K562 (cell line): ENCODE results near the gene PGM2. TPM values are rescaled to one million over a fixed set of nuclear protein-coding genes. Genes with fewer than 3 reads are reported as not detected.

ENCODE experiments used
- CCAR2 ChIP-seq: fragments of 200-400 bp; formaldehyde crosslinking; IDR thresholded peaks from 2 replicates; pipeline ENCODE4 v1.6.1; 2017; ENCODE audit warnings: mild to moderate bottlenecking, low read depth, low read length
- DPF2 ChIP-seq: fragments of 450-650 bp; IDR thresholded peaks from 2 replicates; pipeline ENCODE4 v1.6.1; 2016
- GTF3C2 ChIP-seq: IDR thresholded peaks from 3 replicates; pipeline ENCODE4 v1.6.1; 2011; ENCODE audit warnings: borderline replicate concordance, mild to moderate bottlenecking, moderate library complexity; ENCODE audit not compliant: insufficient read length; ENCODE audit errors: extremely low read depth
- HBP1 ChIP-seq: fragments of 450-650 bp; formaldehyde crosslinking; IDR thresholded peaks from 2 replicates; pipeline ENCODE4 v1.4.0; 2022; ENCODE audit warnings: missing genetic modification characterization
- JUN ChIP-seq, 2 experiments: sonication (generic) in 1 of 2; formaldehyde crosslinking in 1 of 2; IDR thresholded peaks; 2 replicates each; pipeline versions ENCODE4 v1.6.1 to v1.8.0; 2012 to 2022; ENCODE audit warnings: borderline replicate concordance in 2 of 2, mild to moderate bottlenecking in 2 of 2, improper control_type of control experiment in 1 of 2, low read depth in 1 of 2, low read length in 1 of 2, missing genetic modification reagents in 1 of 2
- KLF16 ChIP-seq: IDR thresholded peaks from 2 replicates; pipeline ENCODE4 v1.6.1; 2016; ENCODE audit warnings: antibody characterized with exemption
- MITF ChIP-seq: IDR thresholded peaks from 2 replicates; pipeline ENCODE4 v1.6.1; 2014; ENCODE audit warnings: antibody characterized with exemption
- NFIC ChIP-seq: fragments of 450-650 bp; IDR thresholded peaks from 2 replicates; pipeline ENCODE4 v1.6.1; 2017; ENCODE audit warnings: mild to moderate bottlenecking, inconsistent platforms
- POLR2A ChIP-seq: fragments of 450-650 bp; conservative IDR thresholded peaks from 2 replicates; pipeline ENCODE4 v1.6.1; 2016
- POLR3G ChIP-seq: IDR thresholded peaks from 2 replicates; pipeline ENCODE4 v1.6.1; 2011; ENCODE audit not compliant: insufficient read length, insufficient replicate concordance; ENCODE audit errors: extremely low read depth
- PPARD ChIP-seq: fragments of 250-450 bp; sonication (Bioruptor Pico); IDR thresholded peaks from 2 replicates; pipeline ENCODE4 v1.8.0; 2022; ENCODE audit warnings: inconsistent platforms, mild to moderate bottlenecking, moderate library complexity
- RAD21 ChIP-seq, 2 experiments: fragments of 250-450 bp in 1 of 2; fragments of 450-650 bp in 1 of 2; sonication (Bioruptor Pico) in 1 of 2; formaldehyde crosslinking in 1 of 2; IDR thresholded peaks in 1 of 2; conservative IDR thresholded peaks in 1 of 2; 2 replicates each; pipeline versions ENCODE4 v1.4.0 to v1.8.0; 2020 to 2022; ENCODE audit warnings: mild to moderate bottlenecking in 2 of 2, moderate library complexity in 1 of 2
- SMAD1 ChIP-seq: fragments of 150-350 bp; IDR thresholded peaks from 2 replicates; pipeline ENCODE4 v1.6.1; 2014; ENCODE audit warnings: low read length, low read depth; ENCODE audit not compliant: partially characterized antibody
- TCF7 ChIP-seq: sonication (generic); IDR thresholded peaks from 2 replicates; pipeline ENCODE4 v1.6.1; 2016; ENCODE audit warnings: antibody characterized with exemption, borderline replicate concordance
- polyA plus RNA-seq, 8 experiments: library from polyadenylated mRNA; depleted of rRNA in 4 of 8; stranded (reverse) in 5 of 8; unstranded in 3 of 8; fragments of >200 nt; fragmentation: Nextera tagmentation in 2 of 8; fragmentation: Illumina TruSeq in 1 of 8; extraction: Ambion mirVana in 2 of 8; extraction: Trizol in 1 of 8; gene quantifications; 2 replicates each; pipeline versions ENCODE4 v1.2.1 to v1.2.3, GENCODE V29; 2011 to 2014; ENCODE audit warnings: inconsistent platforms in 1 of 8, missing spikeins in 1 of 8
- total RNA-seq, 7 experiments: library from RNA; depleted of rRNA in 6 of 7; stranded (reverse); fragments of >200 nt in 6 of 7; fragmentation: Illumina TruSeq in 2 of 7; extraction: Trizol in 2 of 7; gene quantifications; 2 replicates each; pipeline versions ENCODE4 v1.2.1 to v1.2.3, GENCODE V29; 2011 to 2021; ENCODE audit warnings: low replicate concordance in 1 of 7
- TF ChIP-seq, protein P1 (sequence below), 2 experiments: fragments of 250-450 bp in 1 of 2; fragments of 450-650 bp in 1 of 2; sonication (Bioruptor Pico) in 1 of 2; IDR thresholded peaks; 2 replicates each; pipeline versions ENCODE4 v1.6.1 to v1.8.0; 2016 to 2021; ENCODE audit warnings: mild to moderate bottlenecking in 2 of 2, moderate library complexity in 2 of 2, missing compliant biosample characterization in 1 of 2, missing genetic modification characterization in 1 of 2

Gene PGM2
- total and polyA plus RNA-seq, 9 of the 15 experiments (the other 6 are each of a cell fraction or from before 2014, with no cell fraction given), result 15.2 to 77.3 (median 51.4) TPM

DNA sequence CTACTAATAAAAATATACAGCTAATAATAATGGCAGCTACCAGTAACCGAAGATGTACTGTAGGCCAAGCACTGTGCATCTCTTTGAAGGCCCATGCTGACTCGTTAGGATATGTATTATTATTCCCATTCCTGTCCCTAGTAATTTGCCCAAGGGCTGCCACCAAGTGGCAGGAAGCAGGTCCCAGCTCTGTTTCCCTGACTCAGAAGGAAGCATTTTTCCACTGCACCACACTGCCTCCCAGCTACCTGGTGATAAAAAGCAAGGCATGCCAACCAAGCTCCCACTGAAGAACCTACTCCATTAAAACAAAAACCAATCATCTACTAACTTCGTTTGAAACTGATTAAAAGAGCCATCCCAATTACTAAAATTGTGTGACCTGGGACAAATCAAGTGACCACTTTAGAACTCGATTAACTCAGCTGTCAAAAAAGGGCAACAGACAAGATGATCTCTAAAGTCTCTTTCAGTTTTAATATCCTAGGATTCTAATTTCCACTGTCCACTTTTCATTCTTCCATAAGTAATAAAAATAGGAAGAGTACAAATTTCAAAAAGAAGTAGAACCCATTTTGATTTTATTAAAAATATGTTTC is 24.3 kb upstream of the PGM2 start (continued):
- TF ChIP-seq KLF16, result 0 out of 2 replicates have a peak, but pooled peaks have one; percentile 22
- no peak for TF ChIP-seq TCF7
- no peak for TF ChIP-seq MITF
- no peak for TF ChIP-seq POLR2A
- no peak for TF ChIP-seq SMAD1
- TF ChIP-seq JUN (IDR thresholded peaks at IDR 0.05; ENCODE audit: borderline replicate concordance, low read depth, low read length), result no peak
- TF ChIP-seq JUN (CRISPR knock-in tag; IDR thresholded peaks at IDR 0.05; ENCODE audit: borderline replicate concordance), result no peak
- TF ChIP-seq NFIC, result no peak
- TF ChIP-seq, protein P1, sequence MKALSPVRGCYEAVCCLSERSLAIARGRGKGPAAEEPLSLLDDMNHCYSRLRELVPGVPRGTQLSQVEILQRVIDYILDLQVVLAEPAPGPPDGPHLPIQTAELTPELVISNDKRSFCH (CRISPR knock-in tag; IDR thresholded peaks at IDR 0.05), result no peak
- TF ChIP-seq, protein P1 (tag; IDR thresholded peaks at IDR 0.05), result no peak
- no peak for TF ChIP-seq POLR3G
- TF ChIP-seq CCAR2, result no peak
- no peak for TF ChIP-seq GTF3C2
- no peak for TF ChIP-seq PPARD (CRISPR knock-in tag)
- TF ChIP-seq HBP1 (CRISPR knock-in tag), result no peak
- TF ChIP-seq DPF2, result no peak
- TF ChIP-seq RAD21 (CRISPR knock-in tag; conservative IDR thresholded peaks at IDR 0.05 in 1 of 2, IDR thresholded peaks at IDR 0.05 in 1 of 2), result peak; percentile 72 to 87
